Lower leg skin (tissue), 3 donors: Measurements from ENCODE around the gene TMTC2.

Experiments
- POLR2A ChIP-seq, 2 donors: fragments of 450-650 bp; IDR thresholded peaks; one replicate each; pipeline ENCODE4 v1.6.1; 2016 to 2017; ENCODE audit warnings: antibody characterized with exemption in 2 of 2, mild to moderate bottlenecking in 1 of 2, moderate library complexity in 1 of 2
- TF ChIP-seq, protein P1 (sequence below), 3 donors: fragments of 450-650 bp; IDR thresholded peaks; one replicate each; pipeline ENCODE4 v1.5.1; 2016; ENCODE audit warnings: antibody characterized with exemption in 3 of 3, mild to moderate bottlenecking in 3 of 3, moderate library complexity in 2 of 3

DNA sequence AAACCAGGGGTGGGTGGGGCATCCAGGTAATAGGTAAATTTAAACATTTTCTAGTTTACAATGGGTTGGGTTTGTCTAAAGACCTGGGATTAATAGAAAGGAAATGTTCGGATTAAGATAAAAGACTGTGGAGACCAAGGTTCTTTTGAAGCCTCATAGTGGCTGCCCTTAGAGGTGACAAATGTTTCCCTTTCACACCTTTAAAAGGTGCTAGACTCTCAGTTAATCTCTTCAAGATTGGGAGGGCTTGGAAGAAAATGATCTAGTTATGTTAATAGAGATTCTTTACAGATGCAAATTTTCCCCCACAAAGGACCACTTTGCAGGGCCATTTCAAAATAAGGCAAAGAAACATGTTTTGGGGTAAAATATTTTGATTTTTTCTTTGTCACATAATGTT lies 39.0 kb downstream of the TMTC2 start:
- TF ChIP-seq, protein P1, sequence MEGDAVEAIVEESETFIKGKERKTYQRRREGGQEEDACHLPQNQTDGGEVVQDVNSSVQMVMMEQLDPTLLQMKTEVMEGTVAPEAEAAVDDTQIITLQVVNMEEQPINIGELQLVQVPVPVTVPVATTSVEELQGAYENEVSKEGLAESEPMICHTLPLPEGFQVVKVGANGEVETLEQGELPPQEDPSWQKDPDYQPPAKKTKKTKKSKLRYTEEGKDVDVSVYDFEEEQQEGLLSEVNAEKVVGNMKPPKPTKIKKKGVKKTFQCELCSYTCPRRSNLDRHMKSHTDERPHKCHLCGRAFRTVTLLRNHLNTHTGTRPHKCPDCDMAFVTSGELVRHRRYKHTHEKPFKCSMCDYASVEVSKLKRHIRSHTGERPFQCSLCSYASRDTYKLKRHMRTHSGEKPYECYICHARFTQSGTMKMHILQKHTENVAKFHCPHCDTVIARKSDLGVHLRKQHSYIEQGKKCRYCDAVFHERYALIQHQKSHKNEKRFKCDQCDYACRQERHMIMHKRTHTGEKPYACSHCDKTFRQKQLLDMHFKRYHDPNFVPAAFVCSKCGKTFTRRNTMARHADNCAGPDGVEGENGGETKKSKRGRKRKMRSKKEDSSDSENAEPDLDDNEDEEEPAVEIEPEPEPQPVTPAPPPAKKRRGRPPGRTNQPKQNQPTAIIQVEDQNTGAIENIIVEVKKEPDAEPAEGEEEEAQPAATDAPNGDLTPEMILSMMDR (IDR thresholded peaks at IDR 0.05), result no peak
- TF ChIP-seq POLR2A (IDR thresholded peaks at IDR 0.05), result no peak
